ENCODE data around the gene PUM2.
A peak's percentile ranks its signal among the peaks of the same experiment; 100 is the strongest.

The PUM2 gene

DNA sequence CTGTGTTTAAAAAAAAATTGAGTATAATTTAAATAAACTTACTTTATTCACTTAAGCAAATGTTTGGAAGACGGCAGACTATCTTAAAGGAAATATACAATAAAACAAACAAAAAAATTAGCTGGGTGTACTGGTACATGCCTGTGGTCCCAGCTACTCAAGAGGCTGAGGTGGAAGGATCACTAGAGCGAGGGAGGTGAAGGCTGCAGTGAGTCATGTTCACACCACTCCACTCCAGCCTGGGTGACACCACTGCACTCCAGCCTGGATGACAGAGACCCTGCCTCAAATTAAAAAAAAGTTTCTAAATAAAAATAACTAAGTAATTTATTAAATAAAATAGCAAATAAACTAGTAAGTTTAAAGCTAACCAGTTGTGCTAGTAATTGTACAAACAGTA, 7.5 kb downstream of the PUM2 start:
- no peak for DNase-seq

DNA sequence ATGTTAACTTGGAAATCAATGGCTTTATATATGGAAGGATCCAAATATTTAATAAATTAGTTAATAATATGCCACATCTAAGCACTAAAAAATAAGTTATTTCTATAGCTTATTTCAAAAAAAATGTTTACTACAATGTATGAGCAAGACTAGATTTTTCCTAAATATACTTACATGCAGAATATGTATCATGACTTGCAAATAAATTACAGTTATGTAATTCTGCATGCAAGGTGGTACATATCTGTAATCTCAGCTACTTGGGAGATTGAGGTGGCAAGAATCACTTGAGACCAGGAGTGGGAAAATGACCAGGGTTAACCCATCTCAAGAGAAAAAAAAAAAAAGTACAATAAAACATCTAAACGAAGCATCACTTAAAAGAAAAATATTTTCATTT, 11.6 kb downstream of the PUM2 start:
- DNase-seq, result no peak

DNA sequence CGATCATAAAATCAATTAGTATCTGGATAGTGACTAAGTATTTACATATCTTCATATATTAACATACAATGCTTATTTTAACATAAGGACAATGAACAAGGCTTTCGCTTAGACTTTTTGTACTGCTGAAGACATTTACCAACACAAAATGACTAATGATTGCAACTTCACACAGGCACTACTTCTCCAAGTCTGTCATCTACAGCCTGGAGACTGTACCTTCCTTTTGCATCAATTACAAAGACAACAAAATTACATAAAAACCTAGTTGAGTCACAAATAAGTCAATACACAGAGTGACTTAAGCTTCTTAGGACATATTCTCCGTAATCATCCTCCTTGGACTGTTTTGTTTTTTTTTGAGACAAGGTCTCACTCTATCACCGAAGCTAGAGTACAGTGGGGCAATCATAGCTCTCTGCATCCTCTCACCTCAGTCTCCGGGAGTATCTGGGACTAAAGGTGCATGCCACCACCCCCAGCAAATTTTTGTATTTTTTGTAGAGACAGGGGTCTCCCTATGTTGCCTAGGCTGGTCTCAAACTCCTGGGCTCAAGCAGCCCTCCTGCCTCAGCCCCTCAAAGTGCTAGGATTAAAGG, 15.9 kb downstream of the PUM2 start:
- no peak for DNase-seq

DNA sequence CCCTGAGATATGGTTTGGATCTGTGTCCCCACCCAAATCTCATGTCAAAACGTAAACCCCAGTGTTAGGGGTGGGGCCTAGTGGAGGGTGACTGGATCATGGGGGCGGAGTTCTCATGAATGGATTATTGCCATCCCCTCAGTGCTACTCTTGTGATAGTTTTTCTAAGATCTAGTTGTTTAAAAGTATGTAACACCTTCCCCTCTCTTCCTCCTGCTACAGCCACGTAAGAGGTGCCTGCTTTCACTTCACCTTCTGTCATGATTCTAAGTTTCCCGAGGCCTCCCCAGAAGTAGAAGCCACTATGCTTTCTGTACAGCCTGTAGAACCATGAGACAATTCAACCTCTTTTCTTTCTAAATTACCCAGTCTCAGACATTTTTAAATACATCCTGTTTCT, 16.9 kb downstream of the PUM2 start:
- no peak for DNase-seq

DNA sequence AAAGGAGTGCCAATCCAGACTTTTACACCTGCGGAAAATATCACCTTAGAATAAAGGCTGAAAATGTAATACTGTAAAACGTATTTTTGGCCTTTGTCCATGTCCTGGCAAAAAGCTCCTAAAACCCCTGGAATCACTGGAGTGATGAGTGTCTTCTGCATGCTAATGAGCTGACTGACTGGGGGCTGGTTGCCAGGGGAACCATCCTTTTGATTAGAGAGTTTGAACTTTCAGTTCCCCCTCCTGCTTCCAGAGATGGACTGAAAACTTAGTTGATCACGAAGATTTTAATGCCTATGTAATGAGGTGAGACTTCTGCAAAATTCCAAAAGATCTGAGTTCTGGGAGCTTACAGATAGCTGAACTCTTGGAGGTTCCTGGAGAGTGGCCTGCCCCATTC, 20.5 kb downstream of the PUM2 start:
- no peak for DNase-seq

DNA sequence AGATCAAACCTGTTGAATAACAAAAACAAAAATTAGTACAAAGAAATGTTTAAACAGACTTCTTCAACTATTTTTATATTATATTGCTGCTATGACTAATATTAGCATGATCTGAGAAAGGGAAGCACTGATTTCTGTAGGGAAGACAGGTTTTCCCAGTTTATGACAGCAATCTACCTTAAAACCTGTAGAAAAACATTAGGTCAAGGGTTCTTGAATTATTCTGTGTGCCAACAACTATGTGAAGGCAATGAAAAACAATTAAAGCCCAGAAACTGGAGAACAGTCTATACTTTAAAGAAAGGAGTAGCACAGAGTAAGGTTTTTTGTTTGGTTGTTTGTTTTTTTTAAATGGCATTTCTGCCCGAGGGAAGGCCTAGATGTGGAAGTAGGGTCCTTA, 23.3 kb downstream of the PUM2 start:
- DNase-seq, result no peak

DNA sequence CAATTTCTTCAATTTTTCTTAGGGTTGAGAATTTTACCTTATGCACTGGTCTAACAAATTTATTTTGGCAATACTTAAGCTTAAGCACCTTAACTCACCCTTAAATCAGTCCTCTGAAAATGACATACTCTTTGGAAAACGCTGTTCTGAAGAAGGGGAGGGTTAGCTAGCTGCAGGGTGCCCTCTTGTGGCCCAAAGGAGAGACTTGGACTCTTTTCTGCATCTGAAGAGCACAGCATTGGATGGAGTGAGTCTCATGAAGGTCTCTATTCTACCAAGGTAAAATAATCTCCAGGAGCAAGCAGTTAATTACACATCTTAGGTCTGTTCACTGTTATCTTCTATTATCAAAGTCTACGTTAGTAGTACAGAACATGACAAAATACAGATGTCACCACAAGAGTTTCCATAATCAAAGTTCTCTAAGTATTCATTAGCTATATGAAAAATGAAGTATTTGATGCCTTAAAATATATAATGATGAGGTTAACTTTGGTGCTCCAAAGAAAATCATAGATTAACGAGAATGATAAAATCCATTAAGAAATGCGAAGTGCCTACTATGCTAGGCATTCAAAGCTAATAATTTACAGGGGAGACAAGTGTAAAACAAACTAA, 24.4 kb downstream of the PUM2 start:
- DNase-seq, result peak; percentile 10

DNA sequence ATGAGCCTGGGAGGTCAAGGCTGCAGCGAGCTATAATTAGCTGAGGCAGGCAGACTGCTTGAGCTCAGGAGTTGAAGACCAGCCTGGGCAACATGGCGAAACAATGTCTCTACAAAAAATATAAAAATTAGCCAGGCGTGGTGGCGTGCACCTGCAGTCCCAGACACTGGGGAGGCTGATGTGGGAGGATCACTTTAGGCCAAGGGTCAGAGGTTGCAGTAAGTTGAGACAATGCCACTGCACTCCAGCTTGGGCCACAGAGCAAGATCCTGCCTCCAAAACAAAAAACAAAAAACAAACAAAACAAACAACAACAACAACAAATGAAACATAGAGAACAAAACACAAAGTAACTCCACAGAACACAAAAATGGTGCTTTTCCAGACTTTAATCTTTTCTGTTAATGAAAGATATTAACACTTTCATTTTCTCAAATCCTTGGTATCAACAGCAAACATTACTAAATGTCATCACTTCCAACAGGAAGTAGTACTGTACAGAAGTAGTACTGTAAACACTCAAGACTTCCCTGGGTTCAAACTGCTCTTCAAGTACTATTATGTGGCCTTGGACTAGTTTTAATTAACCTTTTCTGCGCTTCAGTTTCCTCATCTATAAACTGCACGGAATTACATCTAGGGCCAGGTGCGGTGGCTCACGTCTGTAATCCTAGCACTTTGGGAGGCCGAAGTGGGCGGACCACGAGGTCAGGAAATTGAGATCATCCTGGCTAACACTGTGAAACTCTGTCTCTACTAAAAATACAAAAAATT, 27.9 kb downstream of the PUM2 start:
- no peak for DNase-seq

DNA sequence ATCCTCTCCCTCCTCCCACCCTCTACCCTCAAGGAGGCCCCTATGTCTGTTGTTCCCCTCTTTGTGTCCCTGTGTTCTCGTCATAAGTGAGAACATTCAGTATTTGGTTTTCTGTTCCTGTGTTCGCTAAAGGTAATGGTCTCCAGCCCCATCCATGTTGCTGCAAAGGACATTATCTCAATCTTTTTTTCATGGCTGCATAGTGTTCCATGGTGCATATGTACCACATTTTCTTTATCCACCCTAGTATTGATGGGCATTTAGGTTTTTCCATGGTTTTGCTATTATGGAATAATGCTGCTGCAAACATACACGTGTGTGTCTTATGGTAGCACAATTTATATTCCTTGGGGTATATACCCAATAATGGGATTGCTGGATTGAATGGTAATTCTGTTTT, 33.0 kb downstream of the PUM2 start:
- no peak for DNase-seq

DNA sequence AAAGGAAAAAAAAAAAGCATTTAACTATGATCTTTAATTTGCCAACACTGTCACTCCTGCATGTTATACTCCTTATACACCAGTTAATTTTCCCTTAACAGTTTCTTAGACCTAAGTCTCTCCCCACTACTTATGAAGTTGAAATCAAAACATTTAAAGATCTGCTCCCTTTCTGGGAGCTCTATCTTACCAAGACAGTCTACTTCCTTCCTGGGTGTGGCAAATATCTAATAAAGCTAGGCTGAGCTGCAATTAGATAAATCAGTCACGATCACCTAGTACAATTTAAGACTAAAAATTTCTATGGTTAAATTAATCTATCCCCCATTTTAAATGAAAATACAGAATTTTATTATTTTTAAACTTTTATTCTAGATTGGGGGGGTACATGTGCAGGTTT, 33.4 kb downstream of the PUM2 start:
- DNase-seq, result no peak

DNA sequence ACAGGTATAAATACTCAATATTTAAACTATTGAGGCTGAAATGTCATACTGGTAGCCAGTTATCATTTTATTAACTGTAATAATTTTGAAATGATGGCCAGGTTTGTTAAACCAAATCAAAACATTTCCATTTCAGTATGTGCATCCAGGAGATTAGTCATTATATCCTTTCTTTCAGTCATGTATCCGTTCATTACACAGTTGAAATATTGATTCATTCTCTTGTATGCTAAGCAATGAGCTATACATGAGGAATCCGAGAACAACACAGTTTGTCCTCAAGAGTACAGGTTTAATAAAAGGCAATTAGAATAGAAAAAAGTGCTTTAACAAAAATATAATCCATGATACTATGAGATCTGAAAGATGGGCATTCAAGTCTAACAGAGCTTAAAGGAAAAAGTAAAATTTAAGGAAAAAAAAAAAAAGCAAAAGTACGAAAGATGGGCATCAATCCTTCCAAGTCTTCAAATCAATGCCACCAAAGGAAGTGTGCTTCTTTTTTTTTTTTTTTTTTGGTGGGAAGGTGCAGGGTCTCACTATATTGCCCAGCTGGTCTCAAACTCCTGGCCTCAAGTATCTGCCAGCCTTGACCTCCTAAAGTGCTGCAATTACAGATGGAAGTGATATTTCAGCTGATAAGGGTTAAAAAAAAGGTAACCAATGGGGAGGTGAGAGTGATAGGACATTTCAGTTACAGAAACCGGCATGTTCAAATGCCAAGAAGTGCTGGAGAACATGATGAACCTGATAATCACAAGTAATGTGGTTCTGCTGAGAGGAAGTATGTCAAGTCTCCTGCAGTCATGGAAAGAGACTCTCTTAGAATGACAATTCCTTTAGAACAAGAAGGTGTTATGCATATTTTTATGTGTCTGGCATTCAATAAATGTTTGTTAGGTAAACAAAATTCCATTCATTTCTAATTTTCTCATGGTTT, 35.8 kb downstream of the PUM2 start:
- no peak for DNase-seq

DNA sequence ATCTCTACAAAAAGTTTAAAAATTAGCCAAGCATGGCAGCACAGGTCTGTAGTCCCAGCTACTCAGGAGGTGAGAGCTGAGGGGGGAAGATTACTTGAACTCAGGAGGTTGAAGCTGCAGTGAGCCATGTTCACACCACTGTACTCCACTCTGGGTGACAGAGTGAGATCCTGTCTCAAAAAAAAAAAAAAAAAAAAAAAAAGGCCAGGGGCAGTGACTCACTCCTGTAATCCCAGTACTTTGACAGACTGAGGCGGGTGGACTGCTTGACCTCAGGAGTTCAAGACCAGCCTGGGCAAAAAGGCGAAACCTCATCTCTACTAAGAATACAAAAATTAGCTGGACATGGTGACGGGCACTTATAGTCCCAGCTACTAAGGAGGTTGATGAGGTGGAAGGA, 37.0 kb downstream of the PUM2 start:
- DNase-seq, result no peak

DNA sequence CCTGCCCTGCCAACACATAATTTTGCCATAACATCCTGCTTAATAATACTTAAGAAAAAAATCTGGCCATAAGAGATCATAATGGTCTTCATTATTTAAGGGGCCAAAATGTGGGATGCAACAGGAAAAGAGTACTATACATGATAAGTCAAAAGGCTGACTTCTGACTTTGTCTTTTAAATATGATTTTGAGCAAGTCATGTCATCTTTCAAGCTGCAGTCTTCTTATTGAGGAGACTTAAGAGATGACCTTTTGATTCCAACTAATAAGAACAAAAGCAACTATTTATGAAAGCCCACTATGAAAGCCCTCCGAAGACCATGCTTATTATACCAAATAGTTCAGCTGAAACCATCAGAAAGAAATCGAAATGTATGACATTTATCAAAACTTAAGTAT, 41.6 kb downstream of the PUM2 start:
- no peak for DNase-seq

DNA sequence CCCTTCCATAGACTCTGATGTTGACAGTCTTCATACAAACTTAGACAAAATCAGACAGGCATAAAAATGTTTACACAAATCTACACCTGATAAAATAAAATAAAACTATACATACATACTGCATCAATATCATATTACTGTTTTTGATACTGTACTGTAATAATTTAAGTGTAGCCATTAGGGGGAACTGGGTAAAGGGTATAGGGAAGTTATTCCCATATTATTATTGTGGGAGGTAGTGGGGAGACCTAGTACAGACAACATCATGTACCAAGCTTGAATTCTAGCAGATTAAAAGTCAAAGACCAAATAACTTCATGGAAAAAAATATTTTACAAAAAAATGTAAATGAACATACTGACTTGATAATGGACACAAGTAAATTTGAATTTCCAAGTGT, 43.3 kb downstream of the PUM2 start:
- DNase-seq, result no peak

DNA sequence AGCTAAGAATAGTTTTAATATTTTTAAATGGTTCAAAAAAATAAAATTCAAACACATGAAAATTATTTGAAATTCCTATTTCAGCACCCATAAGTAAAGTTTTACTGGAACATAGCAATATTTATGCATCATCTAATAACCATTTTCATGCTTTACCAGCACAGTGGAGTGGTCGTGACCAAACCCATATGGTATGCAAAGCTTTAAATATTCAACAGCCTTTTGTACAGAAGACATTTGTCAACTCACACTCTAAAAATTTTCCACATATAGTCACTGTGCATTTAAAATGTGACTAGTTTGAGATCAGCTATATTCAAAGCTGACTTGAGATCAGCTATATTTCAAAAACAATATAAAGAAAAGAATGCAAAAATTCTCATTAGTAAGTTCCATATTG, 46.2 kb downstream of the PUM2 start:
- DNase-seq, result no peak

DNA sequence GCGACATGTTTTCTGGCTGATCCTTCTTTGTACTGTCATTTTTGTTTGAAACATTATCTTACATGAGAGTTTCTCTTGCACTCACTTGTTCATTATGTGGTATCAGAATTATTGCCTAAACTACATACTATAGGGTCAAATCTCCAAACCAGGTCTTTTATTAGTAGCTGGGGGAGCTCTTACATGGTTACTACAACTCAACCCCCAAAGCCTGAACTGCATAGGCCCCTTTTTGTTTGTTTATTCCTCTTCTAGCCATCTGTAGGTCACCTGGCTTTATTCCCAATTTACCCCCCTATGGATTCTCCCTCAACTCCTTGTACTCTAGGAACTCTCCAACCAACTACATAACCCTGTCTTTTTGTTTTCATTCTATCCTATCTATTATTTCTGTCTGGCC, 46.7 kb downstream of the PUM2 start:
- DNase-seq, result no peak

DNA sequence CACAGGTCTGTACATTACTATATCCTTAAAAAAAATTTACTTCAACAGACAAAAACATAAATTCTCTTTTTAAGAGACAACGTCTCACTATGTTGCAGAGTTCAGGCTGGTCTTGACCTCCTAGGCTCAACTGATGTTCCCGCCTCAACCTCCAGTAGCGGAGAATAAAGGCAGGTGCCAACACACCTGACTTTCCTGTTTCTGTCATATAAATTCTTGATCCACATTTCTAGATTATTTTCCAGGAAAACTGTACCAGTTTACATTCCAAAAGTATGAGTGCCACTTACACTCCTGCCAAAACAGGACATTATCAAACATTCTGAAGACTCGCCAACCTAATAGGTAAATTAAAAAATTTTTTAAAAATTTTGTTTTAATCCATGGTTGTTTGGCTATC, 48.6 kb downstream of the PUM2 start:
- no peak for DNase-seq

DNA sequence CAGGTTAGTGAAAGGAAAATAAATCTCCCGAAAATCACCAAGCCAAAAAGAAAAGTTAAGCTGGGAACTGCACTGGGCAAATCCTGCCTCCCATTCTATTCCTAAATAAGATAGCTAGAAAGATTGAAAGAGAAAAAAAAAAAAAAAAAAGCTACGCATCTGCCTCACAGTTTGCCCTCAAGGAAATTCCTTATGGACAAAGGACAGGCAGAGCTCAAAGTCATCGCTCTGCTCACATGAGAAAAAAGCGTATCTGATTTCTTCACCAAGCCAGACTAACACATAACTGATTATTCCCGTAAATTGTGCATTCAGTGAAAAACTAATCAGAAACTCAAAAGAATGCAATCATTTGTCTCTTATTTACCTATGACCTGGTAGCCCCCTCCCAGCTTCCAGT, 50.0 kb downstream of the PUM2 start:
- no peak for DNase-seq

DNA sequence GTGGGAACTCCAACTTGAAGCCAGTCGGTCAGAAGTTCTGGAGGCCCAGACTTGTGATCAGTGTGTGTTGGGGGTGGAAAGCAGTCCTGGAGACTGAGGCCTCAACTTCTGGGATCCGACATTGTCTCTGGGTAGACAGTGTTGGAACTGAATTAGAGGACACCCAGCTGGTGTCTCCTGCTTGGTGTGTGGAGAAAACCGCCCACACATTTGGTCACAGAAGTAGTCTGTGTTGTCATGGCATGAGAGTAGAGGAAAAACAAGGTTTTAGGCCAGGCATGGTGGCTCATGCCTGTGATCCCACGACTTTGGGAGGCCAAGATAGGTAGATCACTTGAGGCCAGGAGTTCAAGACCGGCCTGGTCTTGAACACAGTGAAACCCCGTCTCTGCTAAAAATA, 51.5 kb downstream of the PUM2 start:
- no peak for DNase-seq

DNA sequence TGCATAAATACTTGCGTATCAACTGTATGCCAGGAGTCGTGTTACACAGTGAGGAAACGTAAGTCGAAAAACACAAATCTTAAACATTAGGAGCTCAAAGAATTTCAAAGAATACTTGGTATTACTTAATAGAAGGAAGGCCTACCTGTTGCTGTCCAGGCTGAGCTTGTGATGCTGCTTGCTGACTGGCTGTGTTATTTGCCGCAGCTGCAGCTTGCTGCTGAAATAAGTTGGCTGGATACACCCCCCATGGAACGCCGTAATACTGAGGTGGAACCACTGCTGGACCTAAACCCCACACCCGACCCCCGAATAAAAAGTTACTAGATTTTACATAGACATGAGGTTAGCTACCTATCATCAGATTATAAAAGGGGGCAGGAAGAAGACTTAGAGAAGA, 56.4 kb downstream of the PUM2 start:
- DNase-seq, result no peak

DNA sequence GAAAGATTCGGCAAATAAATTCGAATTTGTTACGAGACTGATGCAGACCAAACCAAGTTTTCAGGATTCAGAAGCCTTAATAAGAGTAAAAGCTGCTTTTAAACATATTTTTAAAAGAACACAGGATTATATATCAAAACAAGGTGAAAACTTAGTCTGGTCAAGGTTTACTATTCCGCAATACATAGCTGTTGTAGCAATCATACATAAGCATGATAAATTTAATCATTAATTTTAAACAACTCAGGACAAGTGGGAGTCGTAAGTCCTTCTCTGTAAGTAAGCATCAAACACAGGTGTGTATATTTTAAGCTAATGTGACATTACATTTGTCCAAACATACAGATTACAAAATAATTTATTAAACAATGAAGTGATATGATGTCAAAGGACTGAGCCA, 57.7 kb downstream of the PUM2 start:
- no peak for DNase-seq

DNA sequence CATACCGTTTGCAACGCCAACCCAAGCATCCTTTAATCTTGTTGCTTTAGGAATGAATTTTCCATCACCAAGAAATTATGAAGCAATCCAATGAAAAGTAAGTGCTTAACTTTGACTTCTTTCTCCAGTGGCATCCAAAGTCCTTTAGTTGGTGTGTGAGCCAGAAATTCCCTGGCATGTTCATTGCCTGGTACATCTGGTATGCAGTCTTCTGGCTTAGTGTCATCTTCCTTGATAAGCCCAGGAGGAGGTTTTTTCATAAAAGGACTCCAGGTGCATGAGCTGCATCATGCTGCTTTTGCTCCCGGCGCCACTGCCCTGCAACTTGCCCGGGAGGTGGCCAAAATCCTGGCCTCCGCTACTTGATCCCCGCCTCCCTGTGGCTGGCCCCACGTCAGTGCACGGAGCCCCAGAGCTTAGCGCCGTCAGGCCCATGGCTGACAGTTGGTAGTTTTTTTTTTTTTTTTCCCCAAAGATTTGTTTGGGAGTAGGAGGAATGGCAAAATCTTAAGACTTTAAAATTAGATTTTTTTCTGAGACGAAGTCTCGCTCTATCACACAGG, 58.7 kb downstream of the PUM2 start:
- no peak for DNase-seq

DNA sequence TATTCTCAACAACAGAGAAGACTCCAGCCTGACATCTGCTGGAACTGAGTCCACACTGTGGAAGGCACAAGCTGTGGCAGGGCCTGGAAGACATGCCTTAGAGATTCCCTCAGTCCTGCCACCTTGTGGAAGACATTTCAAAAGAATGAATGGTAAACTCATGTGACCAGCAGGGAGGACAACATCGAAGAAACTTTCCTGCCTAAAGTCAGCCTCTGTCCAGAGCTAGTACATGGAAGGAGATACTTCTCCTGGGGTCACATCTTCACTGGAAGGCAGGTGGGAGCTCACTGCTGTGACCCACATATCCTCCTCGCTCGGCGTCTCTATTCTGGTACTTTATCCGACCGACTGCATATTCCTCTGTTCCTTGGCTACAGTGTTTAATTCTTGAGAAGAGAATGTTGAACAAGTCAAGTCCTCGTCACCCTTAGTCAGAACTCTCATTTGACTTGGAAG, 59.5 kb downstream of the PUM2 start:
- peak; percentile 2 for DNase-seq
